B cell (primary cell): ENCODE results near the gene OTOGL.

Experiments
- EZH2 ChIP-seq: IDR thresholded peaks from 2 replicates; pipeline ENCODE4 v1.6.1; 2012; ENCODE audit warnings: borderline replicate concordance, low read depth, mild to moderate bottlenecking, moderate library complexity, low read length; ENCODE audit not compliant: insufficient read depth, poor library complexity, severe bottlenecking
- TF ChIP-seq, protein P1 (sequence below): fragments of 200-600 bp; IDR thresholded peaks from one replicate; pipeline ENCODE4 v1.8.0; 2022; ENCODE audit warnings: antibody characterized with exemption, mild to moderate bottlenecking

DNA sequence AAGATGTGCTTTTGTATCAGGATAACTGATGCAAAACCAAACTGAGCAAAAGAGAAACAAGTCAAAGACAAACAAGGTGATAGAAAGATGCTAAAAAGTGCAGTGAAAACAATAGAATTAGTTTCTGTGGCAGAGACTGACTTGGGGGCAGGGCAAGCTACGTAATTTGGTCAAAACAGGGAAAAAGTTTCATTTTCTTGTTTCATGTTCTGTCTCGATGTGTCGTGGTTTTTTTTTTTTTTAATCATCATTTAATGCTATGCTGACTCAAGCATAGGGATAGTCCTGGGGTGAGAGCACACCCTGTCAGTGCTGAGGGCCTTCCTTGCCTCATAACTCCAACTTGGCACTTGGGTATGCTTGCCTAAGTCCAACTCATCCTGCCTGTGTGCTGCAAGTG lies 200.6 kb downstream of the OTOGL start:
- TF ChIP-seq, protein P1, sequence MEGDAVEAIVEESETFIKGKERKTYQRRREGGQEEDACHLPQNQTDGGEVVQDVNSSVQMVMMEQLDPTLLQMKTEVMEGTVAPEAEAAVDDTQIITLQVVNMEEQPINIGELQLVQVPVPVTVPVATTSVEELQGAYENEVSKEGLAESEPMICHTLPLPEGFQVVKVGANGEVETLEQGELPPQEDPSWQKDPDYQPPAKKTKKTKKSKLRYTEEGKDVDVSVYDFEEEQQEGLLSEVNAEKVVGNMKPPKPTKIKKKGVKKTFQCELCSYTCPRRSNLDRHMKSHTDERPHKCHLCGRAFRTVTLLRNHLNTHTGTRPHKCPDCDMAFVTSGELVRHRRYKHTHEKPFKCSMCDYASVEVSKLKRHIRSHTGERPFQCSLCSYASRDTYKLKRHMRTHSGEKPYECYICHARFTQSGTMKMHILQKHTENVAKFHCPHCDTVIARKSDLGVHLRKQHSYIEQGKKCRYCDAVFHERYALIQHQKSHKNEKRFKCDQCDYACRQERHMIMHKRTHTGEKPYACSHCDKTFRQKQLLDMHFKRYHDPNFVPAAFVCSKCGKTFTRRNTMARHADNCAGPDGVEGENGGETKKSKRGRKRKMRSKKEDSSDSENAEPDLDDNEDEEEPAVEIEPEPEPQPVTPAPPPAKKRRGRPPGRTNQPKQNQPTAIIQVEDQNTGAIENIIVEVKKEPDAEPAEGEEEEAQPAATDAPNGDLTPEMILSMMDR = no peak
- no peak for TF ChIP-seq EZH2
